IMR-90 (cell line): ENCODE measurements around the gene IDH3A. TPM values are rescaled to one million over a fixed set of nuclear protein-coding genes. Genes with fewer than 3 reads are reported as not detected.

Experiments used
- ATAC-seq: fragments of 200-7000 bp; cut with Tn5 transposase; 2 replicates; pipeline ENCODE4 v1.9.1; 2020; ENCODE audit warnings: low read depth, mild to moderate bottlenecking, moderate library complexity
- Bru-seq: library from RNA; stranded (reverse); fragments of 400-500 nt; gene quantifications from one replicate; lab custom pipeline; 2021; lab: Mats Ljungman, UMichigan
- BruChase-seq, 2 experiments: library from RNA; stranded (reverse); fragments of 400-500 nt; gene quantifications; one replicate each; lab custom pipeline; 2021; lab: Mats Ljungman, UMichigan
- BruUV-seq: library from RNA; stranded (reverse); fragments of 400-500 nt; replicated peaks from 2 replicates; lab custom pipeline; 2021; lab: Mats Ljungman, UMichigan
- CTCF ChIA-PET: fragments of 300-600 bp; formaldehyde crosslinking; extraction: SDS; loops from one replicate; lab custom pipeline; 2021; ENCODE audit warnings: antibody characterized with exemption; lab: Yijun Ruan, JAX
- POLR2A ChIA-PET: fragments of 300-600 bp; sonication (Branson Sonifier 250); formaldehyde crosslinking; loops from one replicate; lab custom pipeline; 2022; ENCODE audit warnings: antibody characterized with exemption; ENCODE audit not compliant: unreplicated experiment; lab: Charles Lee
- DNase-seq: peaks from one replicate; pipeline ENCODE4 v3.0.0; 2013
- H2AFZ ChIP-seq: replicated peaks from 2 replicates; pipeline ENCODE3; 2013; ENCODE audit warnings: low read length, mild to moderate bottlenecking; ENCODE audit not compliant: poor library complexity
- H2AK5ac ChIP-seq: 2 replicates; pipeline ENCODE4 v1.6.1; 2013; ENCODE audit warnings: low read depth, low read length, inconsistent platforms
- H2AK9ac ChIP-seq: replicated peaks from 2 replicates; pipeline ENCODE3; 2013; ENCODE audit warnings: mild to moderate bottlenecking, low read depth, low read length, moderate library complexity; ENCODE audit not compliant: poor library complexity
- H2BK120ac ChIP-seq: 2 replicates; pipeline ENCODE4 v1.6.1; 2013; ENCODE audit warnings: low read depth, low read length, inconsistent platforms
- H2BK15ac ChIP-seq: 3 replicates; pipeline ENCODE4 v1.6.1; 2013; ENCODE audit warnings: low read depth, low read length, inconsistent platforms
- H2BK20ac ChIP-seq: 2 replicates; pipeline ENCODE4 v1.6.1; 2013; ENCODE audit warnings: low read depth, mild to moderate bottlenecking, inconsistent platforms, low read length, moderate library complexity
- H2BK5ac ChIP-seq: 2 replicates; pipeline ENCODE4 v1.6.1; 2013; ENCODE audit warnings: mild to moderate bottlenecking, low read depth, low read length, inconsistent platforms; ENCODE audit not compliant: poor library complexity, severe bottlenecking
- H3K14ac ChIP-seq: replicated peaks from 2 replicates; pipeline ENCODE4 v1.6.1; 2013; ENCODE audit warnings: low read depth, low read length, inconsistent platforms
- H3K18ac ChIP-seq: 2 replicates; pipeline ENCODE4 v1.6.1; 2013; ENCODE audit warnings: low read depth, low read length, control low read depth
- H3K23ac ChIP-seq: 2 replicates; pipeline ENCODE4 v1.6.1; 2013; ENCODE audit warnings: low read depth, low read length, inconsistent platforms
- H3K27ac ChIP-seq: 2 replicates; pipeline ENCODE4 v1.5.1; 2013; ENCODE audit warnings: mild to moderate bottlenecking, control low read depth, low read length; ENCODE audit not compliant: insufficient read depth
- H3K27me3 ChIP-seq: 2 replicates; pipeline ENCODE4 v1.6.1; 2013; ENCODE audit warnings: low read length; ENCODE audit not compliant: control insufficient read depth, insufficient read depth
- H3K36me3 ChIP-seq: 2 replicates; pipeline ENCODE4 v1.6.1; 2013; ENCODE audit warnings: low read length, mixed read lengths; ENCODE audit not compliant: control insufficient read depth, insufficient read depth
- H3K4ac ChIP-seq: 2 replicates; pipeline ENCODE4 v1.6.1; 2013; ENCODE audit warnings: low read depth, low read length, inconsistent platforms
- H3K4me1 ChIP-seq: 2 replicates; pipeline ENCODE4 v1.6.1; 2013; ENCODE audit warnings: low read length, mixed read lengths; ENCODE audit not compliant: control insufficient read depth, insufficient read depth
- H3K4me2 ChIP-seq: 2 replicates; pipeline ENCODE4 v1.6.1; 2013; ENCODE audit warnings: low read depth, mild to moderate bottlenecking, control low read depth, low read length, moderate library complexity
- H3K4me3 ChIP-seq: 2 replicates; pipeline ENCODE4 v1.5.1; 2013; ENCODE audit warnings: low read depth, mild to moderate bottlenecking, control low read depth, low read length, moderate library complexity; ENCODE audit not compliant: insufficient read depth
- H3K56ac ChIP-seq: 2 replicates; pipeline ENCODE4 v1.6.1; 2013; ENCODE audit warnings: low read length, inconsistent platforms; ENCODE audit not compliant: insufficient read depth; ENCODE audit errors: extremely low read depth
- H3K79me1 ChIP-seq, 2 experiments: 2 replicates each; pipeline ENCODE4 v1.6.1; 2013; ENCODE audit warnings: low read length in 2 of 2, inconsistent platforms in 1 of 2, low read depth in 1 of 2
- H3K9ac ChIP-seq: 2 replicates; pipeline ENCODE4 v1.6.1; 2013; ENCODE audit warnings: low read depth, low read length, control low read depth
- H3K9me1 ChIP-seq: 2 replicates; pipeline ENCODE4 v1.6.1; 2013; ENCODE audit warnings: low read length, inconsistent platforms; ENCODE audit not compliant: insufficient read depth
- H3K9me3 ChIP-seq: 2 replicates; pipeline ENCODE4 v1.6.1; 2013; ENCODE audit warnings: low read length; ENCODE audit not compliant: control insufficient read depth, insufficient read depth
- H4K20me1 ChIP-seq: 2 replicates; pipeline ENCODE4 v1.6.1; 2013; ENCODE audit warnings: low read length, inconsistent platforms; ENCODE audit not compliant: insufficient read depth
- H4K5ac ChIP-seq: 2 replicates; pipeline ENCODE4 v1.6.1; 2013; ENCODE audit warnings: mild to moderate bottlenecking, low read depth, low read length, control low read depth
- H4K8ac ChIP-seq, 2 experiments: 2 replicates each; pipeline ENCODE4 v1.6.1; 2013; ENCODE audit warnings: low read depth in 2 of 2, low read length in 2 of 2, control low read depth in 1 of 2, inconsistent platforms in 1 of 2
- H4K91ac ChIP-seq: 2 replicates; pipeline ENCODE4 v1.6.1; 2013; ENCODE audit warnings: low read depth, low read length, inconsistent platforms; ENCODE audit not compliant: insufficient read depth
- BHLHE40 ChIP-seq: fragments of 150-350 bp; IDR thresholded peaks from 2 replicates; pipeline ENCODE4 v1.6.1; 2016; ENCODE audit warnings: mild to moderate bottlenecking, low read depth, low read length
- MAZ ChIP-seq: IDR thresholded peaks from 2 replicates; pipeline ENCODE4 v1.6.1; 2012; ENCODE audit warnings: low read depth, mild to moderate bottlenecking, low read length, improper control_type of control experiment, moderate library complexity, borderline replicate concordance
- MXI1 ChIP-seq: IDR thresholded peaks from 2 replicates; pipeline ENCODE4 v1.6.1; 2012; ENCODE audit warnings: low read depth, mild to moderate bottlenecking, low read length, moderate library complexity, borderline replicate concordance
- POLR2A ChIP-seq: IDR thresholded peaks from 2 replicates; pipeline ENCODE4 v1.6.1; 2012; ENCODE audit warnings: mild to moderate bottlenecking, low read depth, low read length
- RCOR1 ChIP-seq: IDR thresholded peaks from 2 replicates; pipeline ENCODE4 v1.6.1; 2012; ENCODE audit warnings: mild to moderate bottlenecking, low read length, improper control_type of control experiment; ENCODE audit not compliant: insufficient replicate concordance
- SMC3 ChIP-seq: fragments of 150-350 bp; IDR thresholded peaks from 2 replicates; pipeline ENCODE4 v1.6.1; 2016; ENCODE audit warnings: low read depth, mild to moderate bottlenecking, antibody characterized with exemption, low read length, moderate library complexity
- WGBS, 2 experiments: methylation state at CpG; one replicate each; pipeline versions ENCODE4 v1.1.5 to v1.1.7; 2013; ENCODE audit warnings: missing lambda C conversion rate in 2 of 2; ENCODE audit not compliant: insufficient read length in 1 of 2; ENCODE audit errors: extremely low coverage in 2 of 2; 5-methylcytosine and 5-hydroxymethylcytosine counted together
- dilution Hi-C: fragments of 300-500 bp; cut with HindIII; formaldehyde crosslinking; loops from one replicate; pipeline ENCODE4 v1.14.3; 2018; ENCODE audit warnings: low sequenced_read_pairs; ENCODE audit not compliant: unreplicated experiment
- in situ Hi-C: fragments of 300-500 bp; cut with MboI; formaldehyde crosslinking; loops from 3 replicates; pipeline ENCODE4 v1.14.3; 2019; ENCODE audit warnings: low sequenced_read_pairs, inconsistent platforms, mixed read lengths
- intact Hi-C: fragments of 100-400 bp; cut with micrococcal nuclease; formaldehyde crosslinking; loops from 2 replicates; pipeline ENCODE4 v1.10.0; 2022
- long read RNA-seq: library from polyadenylated mRNA; unstranded; transcript quantifications from one replicate; pipeline ENCODE4 v2.0.0, GENCODE V29; 2021; ENCODE audit not compliant: unreplicated experiment
- polyA plus RNA-seq, 3 experiments: library from polyadenylated mRNA; depleted of rRNA; stranded (reverse); fragments of >200 nt; gene quantifications; 2 replicates each; pipeline ENCODE4 v1.2.3, GENCODE V29; 2012; ENCODE audit warnings: low replicate concordance in 1 of 3
- total RNA-seq: library from RNA; depleted of rRNA; stranded (reverse); fragments of >200 nt; gene quantifications from 2 replicates; pipeline ENCODE4 v1.2.3, GENCODE V29; 2012; rRNA removed

IDH3A gene
- 47.7 and 64.4 TPM in 2 replicates for total RNA-seq
- polyA plus RNA-seq (2012; rRNA removed) = 33.9 and 34.5 TPM in 2 replicates
- polyA plus RNA-seq (2012; cell fraction: cytosol; rRNA removed) = 4.8 and 8.6 TPM in 2 replicates
- polyA plus RNA-seq (2012; cell fraction: nucleus; rRNA removed; ENCODE audit: low replicate concordance) = 6.3 and 41.0 TPM in 2 replicates
- Bru-seq, nascent RNA = percentile 60 among the genes with signal in this experiment
- BruChase-seq, experiment 1, labeled RNA remaining after a 6-hour chase = percentile 72 among the genes with signal in this experiment
- BruChase-seq, experiment 2, labeled RNA remaining after a 2-hour chase = percentile 69 among the genes with signal in this experiment
- long read RNA-seq, full-length matches to known transcripts = 23 of 30 reads
- long read RNA-seq, partial matches to known transcripts = 1 of 30 reads
- long read RNA-seq, other reads (novel, unspliced or antisense) = 6 of 30 reads

GRCh38 chr15:78149068-78149804 lies at the start of gene IDH3A:
Gene IDH3A, plus strand, starts transcription at chr15:78149362. Its CDS starts 42 bp downstream, at chr15:78149404.
- Histone ChIP-seq H2AK5ac (peak within 1 kb of the TSS; percentile 55), H4K91ac (no peak within 1 kb of the TSS), H3K36me3 (no peaks in the 10 kb centered on the region), H2AFZ (peak within 1 kb of the TSS; percentile 98), H3K4me2 (peak within 1 kb of the TSS; percentile 82), H3K9ac (peak within 1 kb of the TSS; percentile 75), H3K27ac (peak within 1 kb of the TSS; percentile 55), H4K20me1 (peaks cover 7% of the 10 kb centered on the region; the same call in 1 of the 2 replicates), H3K27me3 (no peaks in the 10 kb centered on the region), H3K23ac (peak within 1 kb of the TSS; percentile 85), H2BK5ac (peak within 1 kb of the TSS; percentile 78), H3K56ac (peak within 1 kb of the TSS; percentile 82), H3K4ac (peak within 1 kb of the TSS; percentile 80), H2BK20ac (no peak within 1 kb of the TSS), H3K18ac (peak within 1 kb of the TSS; percentile 59; the same call in 1 of the 2 replicates), H2BK120ac (no peak within 1 kb of the TSS), H3K79me1 (peaks cover 15 to 42% of the 10 kb centered on the region in 2 experiments; a peak in 3 of 4 replicates), H3K9me1 (peaks cover 11% of the 10 kb centered on the region), H3K4me1 (peaks cover 5% of the 10 kb centered on the region), H3K4me3 (peak within 1 kb of the TSS; percentile 76), H2AK9ac (peak within 1 kb of the TSS; percentile 84), H3K9me3 (no peaks in the 10 kb centered on the region), H4K5ac (peak within 1 kb of the TSS; percentile 52; the same call in 1 of the 2 replicates), H4K8ac (peak within 1 kb of the TSS; percentile 63 to 80; a peak in 3 of 4 replicates), H2BK15ac (no peak within 1 kb of the TSS), H3K14ac (peak within 1 kb of the TSS; percentile 91)
- CTCF ChIA-PET = no interaction called here
- TF ChIP-seq MXI1 = peak; percentile 85; the same call in 1 of the 2 replicates
- TF ChIP-seq MAZ = peak; percentile 87; the same call in 1 of the 2 replicates
- TF ChIP-seq SMC3 = no peak
- TF ChIP-seq RCOR1 = no peak
- TF ChIP-seq BHLHE40 = peak; percentile 59; the same call in 1 of the 2 replicates
- TF ChIP-seq POLR2A = peak; percentile 75
- intact Hi-C loops = no loop called here
- 0% methylated on average over 31 of the region's 79 CpGs; no CpG with 5 or more reads in 1 of the 2 experiments for WGBS, 2 experiments
- dilution Hi-C loops = no loop called here
- DNase-seq = peak; percentile 92
- no TSS peak for BruUV-seq
- POLR2A ChIA-PET = interaction anchor here (0.6 to 0.7 kb wide), 3 partner anchors 69 to 696 kb away, joined by 3 to 8 read pairs (median 4); no protein-coding TSS in a partner anchor
- in situ Hi-C loops = no loop called here
- ATAC-seq = peak; percentile 99
